ENCODE measurements around the gene ATG3. TPM values are rescaled to one million over a fixed set of nuclear protein-coding genes. Genes with fewer than 3 reads are reported as not detected.
"Not testable (repeated sequence)": the region's sequence is repeated elsewhere in the genome, so short reads cannot be mapped to it uniquely, and the experiment has no call there.

ATG3 gene
- total RNA-seq, 1 donor from 2014 or later = 33.6 TPM

GRCh38 chr3:112497897-112498548 lies 63.7 kb downstream of the ATG3 start:
- H3K4me1 Mint-ChIP-seq (ENCODE audit: low read depth, unreplicated experiment) = no peaks in the 10 kb centered on the region
- DNase-seq = no peak
- TF ChIP-seq, protein P1, sequence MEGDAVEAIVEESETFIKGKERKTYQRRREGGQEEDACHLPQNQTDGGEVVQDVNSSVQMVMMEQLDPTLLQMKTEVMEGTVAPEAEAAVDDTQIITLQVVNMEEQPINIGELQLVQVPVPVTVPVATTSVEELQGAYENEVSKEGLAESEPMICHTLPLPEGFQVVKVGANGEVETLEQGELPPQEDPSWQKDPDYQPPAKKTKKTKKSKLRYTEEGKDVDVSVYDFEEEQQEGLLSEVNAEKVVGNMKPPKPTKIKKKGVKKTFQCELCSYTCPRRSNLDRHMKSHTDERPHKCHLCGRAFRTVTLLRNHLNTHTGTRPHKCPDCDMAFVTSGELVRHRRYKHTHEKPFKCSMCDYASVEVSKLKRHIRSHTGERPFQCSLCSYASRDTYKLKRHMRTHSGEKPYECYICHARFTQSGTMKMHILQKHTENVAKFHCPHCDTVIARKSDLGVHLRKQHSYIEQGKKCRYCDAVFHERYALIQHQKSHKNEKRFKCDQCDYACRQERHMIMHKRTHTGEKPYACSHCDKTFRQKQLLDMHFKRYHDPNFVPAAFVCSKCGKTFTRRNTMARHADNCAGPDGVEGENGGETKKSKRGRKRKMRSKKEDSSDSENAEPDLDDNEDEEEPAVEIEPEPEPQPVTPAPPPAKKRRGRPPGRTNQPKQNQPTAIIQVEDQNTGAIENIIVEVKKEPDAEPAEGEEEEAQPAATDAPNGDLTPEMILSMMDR (IDR thresholded peaks at IDR 0.05; ENCODE audit: partially characterized antibody, unreplicated experiment) = no peak
- H3K27ac Mint-ChIP-seq (ENCODE audit: unreplicated experiment) = no peak overlapping the region
- H3K4me3 Mint-ChIP-seq (ENCODE audit: unreplicated experiment) = no peak overlapping the region
- H3K36me3 Mint-ChIP-seq (ENCODE audit: unreplicated experiment) = no peaks in the 10 kb centered on the region
- H3K9me3 Mint-ChIP-seq (ENCODE audit: unreplicated experiment) = no peaks in the 10 kb centered on the region
- peaks cover 2% of the 10 kb centered on the region for H3K27me3 Mint-ChIP-seq (ENCODE audit: unreplicated experiment)

- H3K9me3 Mint-ChIP-seq (ENCODE audit: unreplicated experiment) = no peaks in the 10 kb centered on the region
- H3K27me3 Mint-ChIP-seq (ENCODE audit: unreplicated experiment) = peaks cover 2% of the 10 kb centered on the region
- H3K27ac Mint-ChIP-seq (ENCODE audit: unreplicated experiment) = no peak overlapping the region
- H3K36me3 Mint-ChIP-seq (ENCODE audit: unreplicated experiment) = no peaks in the 10 kb centered on the region
- H3K4me1 Mint-ChIP-seq (ENCODE audit: low read depth, unreplicated experiment) = no peaks in the 10 kb centered on the region
- no peak for DNase-seq
- H3K4me3 Mint-ChIP-seq (ENCODE audit: unreplicated experiment) = no peak overlapping the region
- TF ChIP-seq, protein P1 (IDR thresholded peaks at IDR 0.05; ENCODE audit: partially characterized antibody, unreplicated experiment) = no peak
These were observed 65.2 kb downstream of the ATG3 start for GRCh38 chr3:112496366-112497067.

DNA sequence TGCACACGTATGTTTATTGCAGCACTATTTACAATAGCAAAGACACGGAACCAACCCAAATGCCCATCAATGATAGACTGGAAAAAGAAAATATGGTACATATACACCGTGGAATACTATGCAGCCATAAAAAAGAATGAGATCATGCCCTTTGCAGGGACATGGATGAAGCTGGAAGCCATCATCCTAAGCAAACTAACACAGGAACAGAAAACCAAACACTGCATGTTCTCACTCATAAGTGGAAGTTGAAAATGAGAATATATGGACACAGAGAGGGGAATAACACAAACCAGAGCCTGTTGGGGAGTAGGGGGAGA lies 67.4 kb downstream of the ATG3 start:
- H3K4me1 Mint-ChIP-seq (ENCODE audit: low read depth, unreplicated experiment); H3K36me3 Mint-ChIP-seq (ENCODE audit: unreplicated experiment); H3K27ac Mint-ChIP-seq (ENCODE audit: unreplicated experiment); DNase-seq; H3K4me3 Mint-ChIP-seq (ENCODE audit: unreplicated experiment); H3K27me3 Mint-ChIP-seq (ENCODE audit: unreplicated experiment); H3K9me3 Mint-ChIP-seq (ENCODE audit: unreplicated experiment): not testable (repeated sequence)

DNA sequence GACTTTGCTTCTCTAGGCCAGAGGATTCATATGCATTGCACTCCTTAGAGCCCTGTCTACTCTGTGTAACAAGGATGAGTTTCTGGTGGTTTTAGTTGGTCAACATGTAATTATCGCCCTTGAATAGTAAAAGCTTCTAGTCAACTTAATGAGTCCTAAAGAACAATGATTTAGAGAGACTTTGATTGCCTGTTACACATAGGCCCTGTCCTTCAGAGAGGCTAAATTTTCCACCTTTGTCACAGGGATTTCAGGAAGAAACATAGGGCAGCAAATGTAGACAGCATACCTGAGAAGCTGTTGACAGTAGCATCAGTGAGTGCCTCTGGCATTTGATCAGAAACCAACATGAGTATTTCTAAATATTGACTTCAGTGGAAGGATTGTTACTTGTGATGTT lies 69.6 kb downstream of the ATG3 start:
- no peak overlapping the region for H3K27ac Mint-ChIP-seq (ENCODE audit: unreplicated experiment)
- no peak overlapping the region for H3K4me3 Mint-ChIP-seq (ENCODE audit: unreplicated experiment)
- peaks cover 1% of the 10 kb centered on the region for H3K9me3 Mint-ChIP-seq (ENCODE audit: unreplicated experiment)
- no peaks in the 10 kb centered on the region for H3K4me1 Mint-ChIP-seq (ENCODE audit: low read depth, unreplicated experiment)
- TF ChIP-seq, protein P1 (IDR thresholded peaks at IDR 0.05; ENCODE audit: partially characterized antibody, unreplicated experiment) = no peak
- no peak for DNase-seq
- H3K27me3 Mint-ChIP-seq (ENCODE audit: unreplicated experiment) = peaks cover 1% of the 10 kb centered on the region
- no peaks in the 10 kb centered on the region for H3K36me3 Mint-ChIP-seq (ENCODE audit: unreplicated experiment)

- Mint-ChIP-seq H3K4me3 (ENCODE audit: unreplicated experiment) (no peak overlapping the region), H3K27me3 (ENCODE audit: unreplicated experiment) (peaks cover 1% of the 10 kb centered on the region), H3K27ac (ENCODE audit: unreplicated experiment) (no peak overlapping the region), H3K36me3 (ENCODE audit: unreplicated experiment) (no peaks in the 10 kb centered on the region), H3K4me1 (ENCODE audit: low read depth, unreplicated experiment) (no peaks in the 10 kb centered on the region), H3K9me3 (ENCODE audit: unreplicated experiment) (peaks cover 1% of the 10 kb centered on the region)
- TF ChIP-seq, protein P1 (IDR thresholded peaks at IDR 0.05; ENCODE audit: partially characterized antibody, unreplicated experiment) = no peak
- DNase-seq = no peak
These were observed 70.4 kb downstream of the ATG3 start for GRCh38 chr3:112491373-112491772.
